T-helper 2 cell (primary cell): ENCODE measurements around the gene CTSS.
"Not testable (repeated sequence)": the region's sequence is repeated elsewhere in the genome, so short reads cannot be mapped to it uniquely, and the experiment has no call there.

Source experiments
- DNase-seq, 5 experiments: peaks; one replicate each; pipeline versions ENCODE4 v3.0.0 to v3.0.0-alpha.2; 2012 to 2022
- total RNA-seq, 2 donors: gene quantifications; one replicate each; lab custom pipeline; 2026; lab: John Stamatoyannopoulos, UW

The CTSS gene
- 94.2 to 126 reads per million in 2 donors for total RNA-seq

GRCh38 chr1:150765296-150765976 lies at the start of gene CTSS:
Gene CTSS, minus strand, starts transcription at chr1:150765778. Its CDS starts 1,015 bp downstream, at chr1:150764763.
- peak in 2 of 5 experiments; percentile 10 to 69 for DNase-seq

GRCh38 chr1:150813028-150813707 lies 47.6 kb upstream of the CTSS start:
- peak in 1 of 5 experiments; percentile 19 for DNase-seq

- no peak for DNase-seq
Measured at GRCh38 chr1:150810958-150811659, 45.5 kb upstream of the CTSS start.

DNA sequence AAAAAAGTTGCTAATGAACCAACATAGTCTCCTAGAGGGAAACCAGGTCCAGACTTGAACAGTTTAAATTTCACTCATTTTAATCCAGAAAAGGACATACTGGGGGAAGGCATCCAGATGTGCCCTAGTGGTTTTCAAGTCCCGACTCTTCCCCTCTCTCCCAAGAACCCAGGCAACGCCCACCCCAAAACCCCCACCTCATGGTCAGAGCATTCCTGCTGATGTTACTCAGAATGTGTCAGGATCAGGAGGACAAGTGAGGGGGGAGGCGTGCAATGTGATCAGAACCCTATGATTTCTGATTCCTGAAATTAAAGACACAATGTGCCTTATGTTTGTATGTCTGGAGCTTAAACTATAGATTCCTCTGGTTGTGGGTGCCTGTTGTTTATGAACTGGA lies 44.1 kb upstream of the CTSS start:
- DNase-seq: no peak

- no peak for DNase-seq
Measured at GRCh38 chr1:150808846-150809245, 43.3 kb upstream of the CTSS start.

DNA sequence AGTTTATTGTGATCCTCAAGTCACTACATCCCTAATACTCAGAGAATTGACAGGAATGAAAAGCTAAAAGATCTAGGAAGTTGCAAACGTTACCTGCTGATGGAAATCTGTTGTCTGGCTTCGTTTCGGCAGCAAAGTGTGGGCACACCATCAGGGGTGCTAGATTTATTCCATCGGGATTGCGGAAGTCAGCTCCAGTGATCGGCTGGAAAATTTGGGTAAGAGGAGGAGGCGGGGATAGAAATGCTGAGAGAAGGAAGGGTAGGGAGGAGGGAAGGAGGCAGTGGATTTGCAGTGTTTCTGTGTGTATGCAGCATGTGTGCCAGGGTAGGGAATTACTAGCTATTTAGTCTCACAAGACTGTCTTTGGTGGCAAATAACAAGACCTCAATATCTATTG lies 42.5 kb upstream of the CTSS start, which contains the start of gene CTSK:
Gene CTSK, minus strand, starts transcription at position 140 of the 400 bp plus-strand sequence. CDS start 1,455 bp downstream, outside the sequence.
- no peak for DNase-seq

DNA sequence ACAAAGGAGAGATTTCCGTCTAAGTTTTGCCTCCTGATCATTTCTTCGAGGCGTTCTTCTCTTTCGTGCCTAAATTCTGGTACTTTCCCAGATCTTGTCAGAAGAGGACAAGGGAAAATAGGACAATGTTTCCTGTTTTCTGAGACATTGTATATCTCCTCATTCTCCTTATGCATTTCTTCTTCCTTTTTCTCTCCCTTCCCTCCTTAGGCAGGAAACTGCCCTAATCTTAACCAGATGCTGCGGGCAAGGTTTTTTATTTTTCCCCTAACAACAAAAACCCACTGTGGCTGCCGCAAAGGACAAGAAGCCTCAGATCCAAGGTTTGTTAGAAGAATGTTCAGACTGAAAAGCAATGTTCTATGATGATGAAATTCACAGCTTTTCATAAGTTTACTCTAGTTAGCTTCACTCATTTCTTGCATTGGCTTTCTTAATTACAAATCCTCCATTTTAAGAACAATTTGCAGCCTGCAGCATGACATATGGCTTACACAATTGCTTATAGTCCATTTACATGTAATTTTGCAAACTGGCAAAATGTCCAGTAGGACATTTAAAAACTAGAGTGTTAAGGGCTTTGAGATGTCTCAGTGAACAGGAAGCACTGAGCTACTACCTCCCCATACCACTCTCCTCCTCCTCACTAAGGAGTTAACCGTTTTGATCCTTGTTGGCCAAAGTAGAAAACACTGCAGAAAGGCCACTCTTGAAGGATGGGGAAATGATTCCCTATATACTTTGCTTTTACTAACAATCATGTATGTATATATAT lies 41.9 kb upstream of the CTSS start:
- DNase-seq: no peak

GRCh38 chr1:150805899-150806298 lies 40.3 kb upstream of the CTSS start:
- no peak for DNase-seq

DNA sequence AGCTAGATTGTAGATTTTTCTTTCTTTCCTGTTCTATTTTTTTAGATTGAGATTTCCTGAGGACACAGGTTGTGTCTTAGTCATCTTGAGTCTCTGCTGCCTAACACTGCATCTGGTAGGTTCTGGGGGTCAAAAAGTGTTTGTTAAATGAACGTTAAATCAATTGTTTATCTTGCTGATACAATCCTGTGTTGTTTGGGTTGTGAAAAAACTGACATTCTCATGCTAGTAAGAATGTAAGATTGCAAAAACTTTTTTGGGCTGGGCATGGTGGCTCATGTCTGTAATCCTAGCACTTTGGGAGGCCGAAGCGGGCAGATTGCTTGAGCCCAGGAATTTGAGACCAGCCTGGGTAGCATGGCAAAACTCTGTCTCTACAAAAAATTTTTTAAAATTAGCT lies 39.1 kb upstream of the CTSS start:
- no peak for DNase-seq

GRCh38 chr1:150799089-150799488 lies 33.5 kb upstream of the CTSS start:
- DNase-seq: no peak

DNA sequence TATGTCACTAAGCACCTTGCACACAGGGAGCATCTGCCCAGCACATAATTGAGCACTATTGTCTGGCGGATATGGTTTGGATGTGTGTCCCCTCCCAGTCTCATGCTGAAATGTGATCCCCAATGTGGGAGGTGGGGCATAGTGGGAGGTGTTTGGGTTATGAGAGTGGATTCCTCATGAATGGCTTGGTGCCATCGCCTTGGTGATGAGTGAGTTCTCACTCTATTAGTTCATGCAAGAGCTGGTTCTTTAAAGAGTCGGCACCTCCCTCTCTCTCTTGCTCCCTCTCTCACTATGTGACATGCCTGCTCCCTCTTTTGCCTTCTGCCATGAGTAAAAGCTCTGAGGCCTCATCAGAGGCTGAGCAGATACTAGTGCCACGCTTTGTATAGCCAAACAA lies 32.9 kb upstream of the CTSS start:
- no peak for DNase-seq

GRCh38 chr1:150796374-150796773 lies 30.8 kb upstream of the CTSS start:
- DNase-seq: no peak

DNA sequence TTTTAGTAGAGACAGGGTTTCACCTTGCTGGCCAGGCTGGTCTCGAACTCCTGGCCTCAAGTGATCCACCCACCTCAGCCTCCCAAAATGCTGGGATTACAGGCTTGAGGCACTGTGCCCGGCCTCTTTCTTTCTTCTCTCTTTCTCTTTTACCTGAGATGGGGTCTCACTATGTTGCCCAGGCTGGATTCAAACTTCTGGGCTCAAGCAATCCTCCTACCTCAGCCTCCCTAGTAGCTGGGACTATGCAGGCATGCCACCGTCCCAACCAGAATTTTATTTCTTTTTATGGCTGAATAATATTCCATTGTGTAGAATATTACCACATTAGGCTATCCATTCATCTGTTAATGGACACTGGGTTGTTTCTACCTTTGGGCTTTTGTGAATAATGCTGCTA lies 28.2 kb upstream of the CTSS start:
- not testable (repeated sequence) for DNase-seq

GRCh38 chr1:150793221-150793620 lies 27.6 kb upstream of the CTSS start:
- no peak for DNase-seq

- DNase-seq: no peak
Measured at GRCh38 chr1:150791585-150791984, 26.0 kb upstream of the CTSS start.

- no peak for DNase-seq
Measured at GRCh38 chr1:150789396-150789795, 23.8 kb upstream of the CTSS start.

DNA sequence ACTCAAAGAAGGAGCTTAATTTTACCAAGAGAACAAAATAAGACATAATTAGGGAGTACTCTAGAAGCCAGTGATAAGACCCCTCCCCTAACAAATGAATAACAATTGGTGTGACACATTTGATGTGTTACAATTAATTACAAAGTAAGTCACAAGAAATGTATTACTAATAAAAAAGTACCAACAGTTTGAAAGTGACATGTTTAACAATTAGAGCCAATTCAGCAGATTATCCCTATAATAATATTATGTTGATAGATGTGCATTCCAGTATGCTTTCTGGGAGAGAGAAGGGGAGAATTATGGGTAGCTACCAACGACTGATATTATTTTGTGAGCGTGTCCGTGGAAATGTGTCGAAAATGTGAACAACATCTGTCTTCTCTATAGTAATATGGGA lies 23.4 kb upstream of the CTSS start:
- no peak for DNase-seq

GRCh38 chr1:150787455-150787854 lies 21.9 kb upstream of the CTSS start:
- peak in 1 of 5 experiments; percentile 75 for DNase-seq

DNA sequence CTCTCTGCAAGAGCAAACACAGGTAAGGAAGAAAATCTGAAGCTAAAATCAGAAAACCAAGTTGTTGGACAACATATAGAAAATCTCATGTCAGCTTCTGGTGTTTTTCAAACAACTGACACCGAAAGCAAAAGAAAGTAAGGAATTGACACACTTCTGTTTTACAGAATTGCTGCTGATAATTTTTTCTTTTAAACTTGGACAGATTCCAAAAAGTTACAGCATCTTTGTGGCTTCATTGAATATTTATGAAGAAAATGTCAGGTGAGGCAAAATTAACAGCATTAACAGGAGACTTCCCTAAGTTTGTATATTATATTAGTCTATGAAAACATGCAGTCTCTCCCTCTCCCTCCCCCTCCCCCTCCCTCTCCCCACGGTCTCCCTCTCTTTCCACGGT lies 14.9 kb upstream of the CTSS start:
- no peak for DNase-seq

DNA sequence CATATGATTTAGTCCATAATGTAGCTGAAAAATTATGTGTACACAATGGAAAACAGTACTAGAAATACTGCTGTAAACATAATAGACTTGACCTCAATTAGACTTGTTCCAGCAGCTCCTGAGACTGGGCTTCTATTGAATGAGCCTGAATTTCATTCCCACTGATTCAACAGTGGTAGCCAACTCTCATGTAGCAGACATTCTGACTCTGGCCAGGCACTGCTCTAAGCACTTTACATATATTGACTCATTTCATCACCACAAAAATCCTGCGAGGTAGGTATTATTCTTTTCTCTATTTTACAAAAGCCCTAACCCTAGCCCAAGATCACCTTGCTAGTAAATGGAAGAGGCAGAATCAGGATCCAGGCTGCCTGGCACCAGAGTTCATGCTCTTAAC lies 12.8 kb upstream of the CTSS start:
- DNase-seq: peak in 1 of 5 experiments; percentile 13

DNA sequence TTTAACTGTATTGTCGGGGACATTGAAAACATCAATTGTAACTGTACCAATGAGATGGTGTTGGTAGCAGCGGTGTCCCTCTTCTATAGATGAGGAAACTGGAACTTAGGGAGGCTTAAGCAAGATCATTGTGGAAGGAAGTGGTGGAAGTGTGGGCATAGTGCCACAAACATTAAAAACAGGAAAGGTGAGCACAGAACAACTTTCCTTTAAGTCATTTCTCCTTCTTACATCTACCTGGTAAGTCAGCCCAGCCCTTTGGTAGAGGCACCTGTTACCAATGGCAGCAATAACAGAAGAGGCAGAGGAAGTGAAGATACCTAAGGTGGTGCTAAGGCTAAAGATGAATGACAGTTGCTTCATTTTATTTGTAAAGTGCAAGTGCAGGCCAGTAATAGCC lies 12.0 kb upstream of the CTSS start:
- no peak for DNase-seq

GRCh38 chr1:150775931-150776505 lies 10.4 kb upstream of the CTSS start:
- DNase-seq: not testable (repeated sequence)
